ENCODE data around the gene KREMEN2. TPM values are rescaled to one million over a fixed set of nuclear protein-coding genes. Genes with fewer than 3 reads are reported as not detected.

KREMEN2 gene
- polyA plus RNA-seq, 2 of the 4 experiments (the other 2 are of a cell fraction) = 0.35 to 1.5 TPM

GRCh38 chr16:2999929-3000328 is 35.9 kb downstream of the KREMEN2 start:
- no peak for DNase-seq (ENCODE audit: low read depth in 1 of 2, low spot score in 1 of 2)
- H3K9me3 ChIP-seq = no peaks in the 10 kb centered on the region
- POLR2A ChIA-PET = interaction anchor here (9.6 kb wide), 1 partner anchor 22 kb away, joined by 107 read pairs; the partner anchor contains the start of genes HCFC1R1, THOC6 and TNFRSF12A
- no peak overlapping the region for H3K27ac ChIP-seq
- TF ChIP-seq CBX8 (IDR thresholded peaks at IDR 0.05) (no peak), SREBF2 (IDR thresholded peaks at IDR 0.05) (no peak), ZNF302 (CRISPR knock-in tag; IDR thresholded peaks at IDR 0.05) (no peak), GATA3 (IDR thresholded peaks at IDR 0.05; ENCODE audit: borderline replicate concordance) (no peak), ESRRA (IDR thresholded peaks at IDR 0.05; ENCODE audit: borderline replicate concordance, low read length) (no peak), BCL3 (IDR thresholded peaks at IDR 0.05) (no peak), RAD21 (conservative IDR thresholded peaks at IDR 0.05 in 1 of 2, IDR thresholded peaks at IDR 0.05 in 1 of 2) (no peak), REST (IDR thresholded peaks at IDR 0.05) (no peak), EP300 (IDR thresholded peaks at IDR 0.05) (no peak), JUNB (IDR thresholded peaks at IDR 0.05) (no peak), ZC3H11A (IDR thresholded peaks at IDR 0.05) (no peak), POLR2A (IDR thresholded peaks at IDR 0.05; ENCODE audit: low read length) (no peak), NR3C1 (IDR thresholded peaks at IDR 0.05) (no peak), MAX (IDR thresholded peaks at IDR 0.05) (no peak), PHF8 (IDR thresholded peaks at IDR 0.05; ENCODE audit: borderline replicate concordance, low read depth) (no peak), RNF2 (IDR thresholded peaks at IDR 0.05; ENCODE audit: borderline replicate concordance, low read depth) (no peak), EHF (CRISPR knock-in tag; IDR thresholded peaks at IDR 0.05) (no peak)
- CTCF ChIA-PET = interaction anchor here (1.0 to 14.8 kb wide), 6 partner anchors 8 to 81 kb away, joined by 3 to 214 read pairs (median 6); partner anchors contain the start of genes CLDN6, HCFC1R1, PKMYT1 and THOC6
- no peak for ATAC-seq
- no peak for FAIRE-seq
- H3K4me2 ChIP-seq = no peak overlapping the region
- WGBS (ENCODE audit: missing lambda C conversion rate) = 76% methylated on average over 6 of the region's 6 CpGs
- peaks cover 8% of the 10 kb centered on the region; the same call in 2 of the 3 replicates for H3K4me1 ChIP-seq
- no peak overlapping the region for H3K4me3 ChIP-seq

GRCh38 chr16:3000540-3000939 is 36.5 kb downstream of the KREMEN2 start:
- Histone ChIP-seq H3K27ac (no peak overlapping the region), H3K9me3 (no peaks in the 10 kb centered on the region), H3K4me3 (no peak overlapping the region), H3K4me1 (peaks cover 10% of the 10 kb centered on the region; the same call in 2 of the 3 replicates), H3K4me2 (no peak overlapping the region)
- CTCF ChIA-PET = interaction anchor here (0.7 to 14.8 kb wide), 10 partner anchors 9 to 81 kb away, joined by 3 to 214 read pairs (median 4); partner anchors contain the start of genes CLDN6, HCFC1R1, PKMYT1 and THOC6
- FAIRE-seq (no peak), ATAC-seq (no peak), DNase-seq (ENCODE audit: low read depth in 1 of 2, low spot score in 1 of 2) (no peak)
- POLR2A ChIA-PET = interaction anchor here (0.5 to 9.6 kb wide), 2 partner anchors 21 to 161 kb away, joined by 6 to 107 read pairs; partner anchors contain the start of genes HCFC1R1, THOC6 and TNFRSF12A
- 75% methylated on average over 2 of the region's 4 CpGs for WGBS (ENCODE audit: missing lambda C conversion rate)
- TF ChIP-seq MYC (IDR thresholded peaks at IDR 0.05; ENCODE audit: borderline replicate concordance, low read length) (no peak), CHD4 (IDR thresholded peaks at IDR 0.05; ENCODE audit: borderline replicate concordance) (no peak), USF2 (IDR thresholded peaks at IDR 0.05) (no peak), FOSL2 (IDR thresholded peaks at IDR 0.05) (no peak), FOSL2 (CRISPR knock-in tag; IDR thresholded peaks at IDR 0.05) (no peak), HEYL (CRISPR knock-in tag; IDR thresholded peaks at IDR 0.05) (no peak), JUN (IDR thresholded peaks at IDR 0.05) (no peak), CEBPB (IDR thresholded peaks at IDR 0.05) (no peak), RFX5 (IDR thresholded peaks at IDR 0.05) (no peak), MAX (IDR thresholded peaks at IDR 0.05) (no peak), TFCP2L1 (CRISPR knock-in tag; IDR thresholded peaks at IDR 0.05) (no peak), HMGXB4 (CRISPR knock-in tag; IDR thresholded peaks at IDR 0.05; ENCODE audit: borderline replicate concordance) (no peak), EP300 (IDR thresholded peaks at IDR 0.05) (no peak), NFE2L2 (conservative IDR thresholded peaks at IDR 0.05; ENCODE audit: low read length) (no peak), HOXB5 (CRISPR knock-in tag; IDR thresholded peaks at IDR 0.05) (no peak), E2F6 (IDR thresholded peaks at IDR 0.05; ENCODE audit: borderline replicate concordance, low read depth) (no peak), FOSB (CRISPR knock-in tag; IDR thresholded peaks at IDR 0.05) (no peak)
